PC-3 (cell line): Measurements from ENCODE around the gene PDGFC. TPM values are rescaled to one million over a fixed set of nuclear protein-coding genes. Genes with fewer than 3 reads are reported as not detected.

Experiments
- ATAC-seq: fragments of 200-7000 bp; cut with Tn5 transposase; 2 replicates; pipeline ENCODE4 v1.9.1; 2020; ENCODE audit warnings: mild to moderate bottlenecking, moderate library complexity
- BruUV-seq: library from RNA; stranded (reverse); fragments of 400-500 nt; replicated peaks from 2 replicates; lab custom pipeline; 2021; lab: Mats Ljungman, UMichigan
- CTCF ChIA-PET: fragments of 300-600 bp; sonication (Branson Sonifier 250); formaldehyde crosslinking; loops from one replicate; lab custom pipeline; 2022; ENCODE audit warnings: antibody characterized with exemption; lab: Charles Lee
- POLR2A ChIA-PET: fragments of 300-600 bp; sonication (Branson Sonifier 250); formaldehyde crosslinking; loops from one replicate; lab custom pipeline; 2022; ENCODE audit warnings: antibody characterized with exemption; ENCODE audit not compliant: unreplicated experiment; lab: Charles Lee
- DNase-seq: peaks from one replicate; pipeline ENCODE4 v3.0.0-alpha.2; 2015
- H2AFZ ChIP-seq: fragments of 300-600 bp; sonication (generic); 2 replicates; pipeline ENCODE4 v1.6.0; 2016; ENCODE audit warnings: antibody characterized with exemption, low read length
- H3F3A ChIP-seq: fragments of 300-600 bp; sonication (generic); one replicate; pipeline ENCODE4 v1.6.0; 2017; ENCODE audit warnings: antibody characterized with exemption, low read length, control low read depth, mild to moderate bottlenecking; ENCODE audit not compliant: unreplicated experiment
- H3K27ac ChIP-seq: fragments of 300-600 bp; sonication (generic); 2 replicates; pipeline ENCODE4 v1.5.1; 2016; ENCODE audit warnings: mild to moderate bottlenecking, low read length
- H3K27me3 ChIP-seq: fragments of 300-600 bp; sonication (generic); 2 replicates; pipeline ENCODE4 v1.6.1; 2016; ENCODE audit warnings: low read length, mixed read lengths
- H3K36me3 ChIP-seq: fragments of 300-600 bp; sonication (generic); 2 replicates; pipeline ENCODE4 v1.6.1; 2016; ENCODE audit warnings: low read depth, mixed run types, low read length, mixed read lengths
- H3K4me1 ChIP-seq: fragments of 300-600 bp; sonication (generic); 2 replicates; pipeline ENCODE4 v1.5.1; 2016; ENCODE audit warnings: low read length; ENCODE audit not compliant: insufficient read depth
- H3K4me2 ChIP-seq: fragments of 300-600 bp; sonication (generic); 2 replicates; pipeline ENCODE4 v1.6.0; 2016; ENCODE audit warnings: low read length
- H3K4me3 ChIP-seq: fragments of 300-600 bp; sonication (generic); 2 replicates; pipeline ENCODE4 v1.5.1; 2016; ENCODE audit warnings: mild to moderate bottlenecking, low read length, mixed read lengths
- H3K79me2 ChIP-seq: fragments of 300-600 bp; sonication (generic); 2 replicates; pipeline ENCODE4 v1.6.1; 2017; ENCODE audit warnings: low read length, mixed read lengths
- H3K9ac ChIP-seq: fragments of 300-600 bp; sonication (generic); 2 replicates; pipeline ENCODE4 v1.6.0; 2016; ENCODE audit warnings: mild to moderate bottlenecking, low read length
- H3K9me2 ChIP-seq: fragments of 300-600 bp; sonication (generic); replicated peaks from 2 replicates; pipeline ENCODE4 v1.6.1; 2016; ENCODE audit warnings: mixed run types, low read length, mixed read lengths
- H3K9me3 ChIP-seq: fragments of 300-600 bp; sonication (generic); 2 replicates; pipeline ENCODE4 v1.6.1; 2016; ENCODE audit warnings: low read length, mixed read lengths
- H4K20me1 ChIP-seq: fragments of 300-600 bp; sonication (generic); 2 replicates; pipeline ENCODE4 v1.6.1; 2016; ENCODE audit warnings: low read length, mixed read lengths
- EZH2 ChIP-seq: fragments of 300-600 bp; sonication (generic); IDR thresholded peaks from one replicate; pipeline ENCODE4 v1.6.1; 2017; ENCODE audit warnings: antibody characterized with exemption, mild to moderate bottlenecking, low read length; ENCODE audit not compliant: unreplicated experiment
- EZH2phosphoT487 ChIP-seq: fragments of 300-600 bp; sonication (generic); IDR thresholded peaks from 2 replicates; pipeline ENCODE4 v1.6.1; 2018; ENCODE audit warnings: mild to moderate bottlenecking, antibody characterized with exemption, low read length, borderline replicate concordance
- intact Hi-C: fragments of 100-400 bp; cut with micrococcal nuclease; formaldehyde crosslinking; loops from 2 replicates; pipeline ENCODE4 v1.9.0; 2023
- total RNA-seq: library from RNA; depleted of rRNA; stranded (reverse); fragments of >200 nt; gene quantifications from 2 replicates; pipeline ENCODE4 v1.2.3, GENCODE V29; 2014
- TF ChIP-seq, protein P1 (sequence below): fragments of 300-600 bp; sonication (generic); conservative IDR thresholded peaks from 2 replicates; pipeline ENCODE4 v1.5.1; 2017; ENCODE audit warnings: antibody characterized with exemption, low read depth, mild to moderate bottlenecking, low read length

The PDGFC gene
- total RNA-seq, 1 experiment from 2014 or later: 23.0 TPM

DNA sequence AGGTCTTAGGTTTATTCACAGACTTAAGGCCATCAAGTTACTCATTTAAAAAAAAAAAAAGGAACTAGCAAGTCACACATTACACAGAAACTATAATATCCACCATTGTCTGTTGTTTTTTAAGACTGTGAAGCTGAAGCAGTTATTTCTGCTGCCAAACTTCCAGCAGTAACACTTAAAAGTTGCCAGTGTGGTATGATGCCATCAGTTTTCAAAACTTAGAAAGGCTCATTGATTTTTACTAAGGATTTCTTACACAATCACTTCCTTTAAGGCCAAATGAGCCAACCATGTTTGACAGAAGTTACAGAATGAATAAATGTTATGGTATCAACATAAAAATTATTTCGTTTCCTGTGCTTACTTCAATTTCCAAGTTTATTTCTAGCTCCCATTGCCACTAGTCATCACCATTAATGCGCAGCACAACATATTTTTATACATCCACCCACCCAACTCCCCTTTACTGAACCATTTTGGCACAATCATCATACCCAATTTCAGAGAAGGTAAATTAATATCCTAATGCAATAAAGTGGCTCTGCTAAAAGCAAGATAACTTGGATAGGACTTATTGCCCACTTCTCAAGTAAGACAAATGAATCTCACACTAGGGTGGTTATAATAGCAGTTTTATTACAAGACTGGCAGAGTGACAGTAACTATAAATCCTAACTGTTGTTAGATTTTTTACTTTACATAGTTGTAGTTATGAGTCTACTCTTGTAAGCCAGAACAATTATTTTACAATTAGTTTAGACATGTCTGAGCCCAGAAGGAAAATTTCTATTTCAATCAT is 13.1 kb downstream of the PDGFC start:
- ATAC-seq (no peak), DNase-seq (peak; percentile 21)
- Histone ChIP-seq H3F3A (no peaks in the 10 kb centered on the region), H3K9me3 (no peaks in the 10 kb centered on the region), H3K4me1 (peaks cover 81% of the 10 kb centered on the region), H3K27me3 (no peaks in the 10 kb centered on the region), H3K27ac (peak overlapping the region; percentile 86), H3K36me3 (no peaks in the 10 kb centered on the region), H3K4me3 (0 out of 2 replicates have a peak overlapping the region, but pooled peaks have one; percentile 65), H2AFZ (no peak overlapping the region), H3K9me2 (no peaks in the 10 kb centered on the region), H3K79me2 (peaks cover 99% of the 10 kb centered on the region), H4K20me1 (no peaks in the 10 kb centered on the region), H3K4me2 (peak overlapping the region; percentile 92), H3K9ac (peak overlapping the region; percentile 52)
- BruUV-seq: no TSS peak
- CTCF ChIA-PET: no interaction called here
- TF ChIP-seq, protein P1, sequence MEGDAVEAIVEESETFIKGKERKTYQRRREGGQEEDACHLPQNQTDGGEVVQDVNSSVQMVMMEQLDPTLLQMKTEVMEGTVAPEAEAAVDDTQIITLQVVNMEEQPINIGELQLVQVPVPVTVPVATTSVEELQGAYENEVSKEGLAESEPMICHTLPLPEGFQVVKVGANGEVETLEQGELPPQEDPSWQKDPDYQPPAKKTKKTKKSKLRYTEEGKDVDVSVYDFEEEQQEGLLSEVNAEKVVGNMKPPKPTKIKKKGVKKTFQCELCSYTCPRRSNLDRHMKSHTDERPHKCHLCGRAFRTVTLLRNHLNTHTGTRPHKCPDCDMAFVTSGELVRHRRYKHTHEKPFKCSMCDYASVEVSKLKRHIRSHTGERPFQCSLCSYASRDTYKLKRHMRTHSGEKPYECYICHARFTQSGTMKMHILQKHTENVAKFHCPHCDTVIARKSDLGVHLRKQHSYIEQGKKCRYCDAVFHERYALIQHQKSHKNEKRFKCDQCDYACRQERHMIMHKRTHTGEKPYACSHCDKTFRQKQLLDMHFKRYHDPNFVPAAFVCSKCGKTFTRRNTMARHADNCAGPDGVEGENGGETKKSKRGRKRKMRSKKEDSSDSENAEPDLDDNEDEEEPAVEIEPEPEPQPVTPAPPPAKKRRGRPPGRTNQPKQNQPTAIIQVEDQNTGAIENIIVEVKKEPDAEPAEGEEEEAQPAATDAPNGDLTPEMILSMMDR: no peak
- no peak for TF ChIP-seq EZH2phosphoT487
- TF ChIP-seq EZH2: no peak
- POLR2A ChIA-PET: interaction anchor here (0.7 kb wide), 1 partner anchor 12 kb away, joined by 5 read pairs; no protein-coding TSS in a partner anchor
- intact Hi-C loops: loop anchor here (1.0 to 5.0 kb wide), 4 partner anchors 16 to 181 kb away; no protein-coding TSS in a partner anchor

GRCh38 chr4:156957556-156957955 is 14.0 kb downstream of the PDGFC start:
- CTCF ChIA-PET: no interaction called here
- peak; percentile 76 for ATAC-seq

More at GRCh38 chr4:156957556-156957955, 14.0 kb downstream of the PDGFC start:
- Histone ChIP-seq H3K4me3 (peak overlapping the region; percentile 9; the same call in 1 of the 2 replicates), H3K79me2 (peaks cover 99% of the 10 kb centered on the region), H3K36me3 (no peaks in the 10 kb centered on the region), H3F3A (no peaks in the 10 kb centered on the region), H3K9ac (peak overlapping the region; percentile 52), H3K4me2 (peak overlapping the region; percentile 92), H3K4me1 (peaks cover 73% of the 10 kb centered on the region), H4K20me1 (no peaks in the 10 kb centered on the region), H3K27me3 (no peaks in the 10 kb centered on the region), H3K27ac (peak overlapping the region; percentile 86), H3K9me3 (no peaks in the 10 kb centered on the region), H2AFZ (no peak overlapping the region), H3K9me2 (no peaks in the 10 kb centered on the region)
- intact Hi-C loops: loop anchor here (5.0 kb wide), 2 partner anchors 165 to 180 kb away; no protein-coding TSS in a partner anchor
- POLR2A ChIA-PET: interaction anchor here (0.6 kb wide), 1 partner anchor 78 kb away, joined by 3 read pairs; no protein-coding TSS in a partner anchor
- peak; percentile 72 for DNase-seq
- no TSS peak for BruUV-seq
- TF ChIP-seq, protein P1: no peak
- no peak for TF ChIP-seq EZH2phosphoT487
- no peak for TF ChIP-seq EZH2
